H1 (cell line): Measurements from ENCODE around the gene TFAP2E.

Experiments used
- BRCA1 ChIP-seq: IDR thresholded peaks from 2 replicates; pipeline ENCODE4 v1.6.1; 2012; ENCODE audit warnings: low read depth, low read length, improper control_type of control experiment
- RBBP5 ChIP-seq: IDR thresholded peaks from 2 replicates; pipeline ENCODE4 v1.7.1; 2012; ENCODE audit warnings: low read depth, mild to moderate bottlenecking, inconsistent platforms, low read length, moderate library complexity, borderline replicate concordance
- SRF ChIP-seq: IDR thresholded peaks from 2 replicates; pipeline ENCODE4 v1.6.1; 2011; ENCODE audit warnings: mild to moderate bottlenecking, low read depth, low read length, moderate library complexity

- TF ChIP-seq RBBP5 = no peak
- TF ChIP-seq BRCA1 = no peak
- TF ChIP-seq SRF = no peak
Observed at GRCh38 chr1:35574655-35575415, 1.7 kb downstream of the TFAP2E start.
